Measurements from ENCODE around the gene BDP1.
"Not testable (repeated sequence)": the region's sequence is repeated elsewhere in the genome, so short reads cannot be mapped to it uniquely, and the experiment has no call there.

The BDP1 gene

DNA sequence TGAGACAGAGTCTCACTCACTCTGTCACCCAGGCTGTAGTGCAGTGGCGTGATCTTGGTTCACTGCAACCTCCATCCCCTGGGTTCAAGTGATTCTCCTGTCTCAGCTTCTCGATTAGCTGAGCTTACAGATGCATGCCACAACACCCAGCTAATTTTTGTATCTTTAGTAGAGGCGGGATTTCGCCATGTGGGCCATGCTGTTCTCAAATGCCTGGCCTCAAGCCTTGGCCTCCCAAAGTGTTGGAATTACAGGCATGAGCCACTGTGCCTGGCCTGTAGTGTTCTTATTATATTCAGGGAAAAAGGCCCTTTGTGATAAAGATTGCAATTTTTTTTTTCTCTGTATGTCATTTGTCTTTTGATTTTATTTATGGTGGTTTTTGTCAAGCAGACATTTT lies 107.7 kb downstream of the BDP1 start:
- H3K36me3 ChIP-seq (ENCODE audit: insufficient read depth, low read length): peaks cover 66% of the 10 kb centered on the region
- H3K9me2 ChIP-seq (ENCODE audit: low read depth, low read length): no peaks in the 10 kb centered on the region
- no peaks in the 10 kb centered on the region for H3K79me2 ChIP-seq (ENCODE audit: insufficient read depth, low read length)
- H3K27ac ChIP-seq (ENCODE audit: low read depth, low read length, poor library complexity, severe bottlenecking): no peak overlapping the region
- H3K27me3 ChIP-seq (ENCODE audit: insufficient read depth, low read length): no peaks in the 10 kb centered on the region
- TF ChIP-seq EZH2 (IDR thresholded peaks at IDR 0.05; ENCODE audit: borderline replicate concordance, low read length): no peak
- H4K20me1 ChIP-seq (ENCODE audit: insufficient read depth, low read length): no peaks in the 10 kb centered on the region
- H3K4me3 ChIP-seq (ENCODE audit: low read depth, low read length, poor library complexity, severe bottlenecking): no peak overlapping the region
- no peaks in the 10 kb centered on the region for H3K9me3 ChIP-seq (ENCODE audit: low read length)
- H3K4me1 ChIP-seq (ENCODE audit: insufficient read depth, low read length, severe bottlenecking): no peaks in the 10 kb centered on the region
- no peaks in the 10 kb centered on the region for H3F3A ChIP-seq (ENCODE audit: insufficient read depth, low read length)
- H3K4me2 ChIP-seq (ENCODE audit: low read length): no peak overlapping the region
- no peak overlapping the region for H2AFZ ChIP-seq (ENCODE audit: low read length)
- H3K9ac ChIP-seq (ENCODE audit: low read length): no peak overlapping the region

- H3K36me3 ChIP-seq (ENCODE audit: insufficient read depth, low read length): peaks cover 55% of the 10 kb centered on the region
- no peak overlapping the region for H3K9ac ChIP-seq (ENCODE audit: low read length)
- no peak overlapping the region for H3K4me2 ChIP-seq (ENCODE audit: low read length)
- H2AFZ ChIP-seq (ENCODE audit: low read length): no peak overlapping the region
- no peaks in the 10 kb centered on the region for H4K20me1 ChIP-seq (ENCODE audit: insufficient read depth, low read length)
- no peaks in the 10 kb centered on the region for H3K9me3 ChIP-seq (ENCODE audit: low read length)
- H3K4me3 ChIP-seq (ENCODE audit: low read depth, low read length, poor library complexity, severe bottlenecking): no peak overlapping the region
- no peak for TF ChIP-seq EZH2 (IDR thresholded peaks at IDR 0.05; ENCODE audit: borderline replicate concordance, low read length)
- no peak for TF ChIP-seq CTCF (IDR thresholded peaks at IDR 0.05; ENCODE audit: low read length)
- H3K4me1 ChIP-seq (ENCODE audit: insufficient read depth, low read length, severe bottlenecking): no peaks in the 10 kb centered on the region
- H3K9me2 ChIP-seq (ENCODE audit: low read depth, low read length): no peaks in the 10 kb centered on the region
- no peak overlapping the region for H3K27ac ChIP-seq (ENCODE audit: low read depth, low read length, poor library complexity, severe bottlenecking)
- no peaks in the 10 kb centered on the region for H3K27me3 ChIP-seq (ENCODE audit: insufficient read depth, low read length)
- no peaks in the 10 kb centered on the region for H3K79me2 ChIP-seq (ENCODE audit: insufficient read depth, low read length)
- H3F3A ChIP-seq (ENCODE audit: insufficient read depth, low read length): no peaks in the 10 kb centered on the region
Observed at GRCh38 chr5:71564895-71565294, 109.4 kb downstream of the BDP1 start.

GRCh38 chr5:71569748-71570509 lies 114.5 kb downstream of the BDP1 start:
- Histone ChIP-seq H4K20me1 (ENCODE audit: insufficient read depth, low read length) (no peaks in the 10 kb centered on the region), H3F3A (ENCODE audit: insufficient read depth, low read length) (no peaks in the 10 kb centered on the region), H3K27me3 (ENCODE audit: insufficient read depth, low read length) (no peaks in the 10 kb centered on the region), H3K9ac (ENCODE audit: low read length) (no peak overlapping the region), H3K4me1 (ENCODE audit: insufficient read depth, low read length, severe bottlenecking) (no peaks in the 10 kb centered on the region), H3K9me2 (ENCODE audit: low read depth, low read length) (no peaks in the 10 kb centered on the region), H3K79me2 (ENCODE audit: insufficient read depth, low read length) (no peaks in the 10 kb centered on the region), H3K9me3 (ENCODE audit: low read length) (no peaks in the 10 kb centered on the region), H3K4me3 (ENCODE audit: low read depth, low read length, poor library complexity, severe bottlenecking) (no peak overlapping the region), H3K4me2 (ENCODE audit: low read length) (no peak overlapping the region), H3K36me3 (ENCODE audit: insufficient read depth, low read length) (peaks cover 15% of the 10 kb centered on the region; the same call in 1 of the 2 replicates), H3K27ac (ENCODE audit: low read depth, low read length, poor library complexity, severe bottlenecking) (no peak overlapping the region), H2AFZ (ENCODE audit: low read length) (no peak overlapping the region)
- no peak for TF ChIP-seq EZH2 (IDR thresholded peaks at IDR 0.05; ENCODE audit: borderline replicate concordance, low read length)
- TF ChIP-seq CTCF (IDR thresholded peaks at IDR 0.05; ENCODE audit: low read length): no peak

GRCh38 chr5:71571811-71572210 lies 116.4 kb downstream of the BDP1 start:
- not testable (repeated sequence) for H3K4me2 ChIP-seq (ENCODE audit: low read length)

More at GRCh38 chr5:71571811-71572210, 116.4 kb downstream of the BDP1 start:
- not testable (repeated sequence) for H3K4me1 ChIP-seq (ENCODE audit: insufficient read depth, low read length, severe bottlenecking); H3K9me2 ChIP-seq (ENCODE audit: low read depth, low read length); H4K20me1 ChIP-seq (ENCODE audit: insufficient read depth, low read length); H2AFZ ChIP-seq (ENCODE audit: low read length); H3K9me3 ChIP-seq (ENCODE audit: low read length); H3K27me3 ChIP-seq (ENCODE audit: insufficient read depth, low read length); H3F3A ChIP-seq (ENCODE audit: insufficient read depth, low read length); H3K9ac ChIP-seq (ENCODE audit: low read length); H3K4me3 ChIP-seq (ENCODE audit: low read depth, low read length, poor library complexity, severe bottlenecking); H3K36me3 ChIP-seq (ENCODE audit: insufficient read depth, low read length); H3K79me2 ChIP-seq (ENCODE audit: insufficient read depth, low read length); H3K27ac ChIP-seq (ENCODE audit: low read depth, low read length, poor library complexity, severe bottlenecking)
